Stimulated activated naive B cell treated with anti-CD40 and anti-IgM and Interleukin-4, amounts not matched to agents 10 μg/mL and 1 μg/mL and 100 μg/mL, for 72 hours (primary cell): Measurements from ENCODE around the gene DYNLT4.
"Not testable (repeated sequence)": the region's sequence is repeated elsewhere in the genome, so short reads cannot be mapped to it uniquely, and the experiment has no call there.

Source experiments
- ATAC-seq, 2 donors: fragments of 150-1000 bp; cut with Tn5 transposase; replicated peaks; 2 replicates each; pipeline ENCODE4 v1.10.0; 2021; ENCODE audit warnings: moderate library complexity in 1 of 2
- DNase-seq: peaks from one replicate; pipeline ENCODE4 v3.0.0; 2021
- H3K27ac Mint-ChIP-seq: one replicate; pipeline ENCODE4 v1.8.0; 2022; ENCODE audit warnings: mild to moderate bottlenecking, mixed read lengths
- H3K27me3 Mint-ChIP-seq, 2 donors: one replicate each; pipeline ENCODE4 v1.8.0; 2022; ENCODE audit warnings: mixed read lengths in 2 of 2
- H3K36me3 Mint-ChIP-seq, 2 donors: one replicate each; pipeline ENCODE4 v1.8.0; 2022; ENCODE audit warnings: mixed read lengths in 2 of 2, mild to moderate bottlenecking in 1 of 2
- H3K4me1 Mint-ChIP-seq, 2 donors: one replicate each; pipeline ENCODE4 v1.8.0; 2022; ENCODE audit warnings: mixed read lengths in 2 of 2, mild to moderate bottlenecking in 1 of 2
- H3K4me3 Mint-ChIP-seq, 2 donors: one replicate each; pipeline ENCODE4 v1.8.0; 2022; ENCODE audit warnings: mild to moderate bottlenecking in 2 of 2, mixed read lengths in 2 of 2, moderate library complexity in 1 of 2
- H3K9me3 Mint-ChIP-seq, 2 donors: one replicate each; pipeline ENCODE4 v1.8.0; 2022; ENCODE audit warnings: mixed read lengths in 2 of 2, mild to moderate bottlenecking in 1 of 2

The DYNLT4 gene

GRCh38 chr1:44822131-44822701 is 15.1 kb upstream of the DYNLT4 start:
- no peak for DNase-seq
- H3K4me3 Mint-ChIP-seq = no peak overlapping the region
- no peaks in the 10 kb centered on the region for H3K9me3 Mint-ChIP-seq
- H3K36me3 Mint-ChIP-seq = peaks cover 2 to 6% of the 10 kb centered on the region in 2 donors
- no peak overlapping the region for H3K27ac Mint-ChIP-seq
- peaks cover 0 to 6% of the 10 kb centered on the region in 2 donors for H3K27me3 Mint-ChIP-seq
- peaks cover 29 to 47% of the 10 kb centered on the region in 2 donors for H3K4me1 Mint-ChIP-seq
- no peak for ATAC-seq

GRCh38 chr1:44821240-44821715 is 14.1 kb upstream of the DYNLT4 start:
- H3K9me3 Mint-ChIP-seq = no peaks in the 10 kb centered on the region
- peak overlapping the region; percentile 69 for H3K27ac Mint-ChIP-seq
- H3K4me1 Mint-ChIP-seq = peaks cover 26 to 43% of the 10 kb centered on the region in 2 donors
- H3K27me3 Mint-ChIP-seq = peaks cover 0 to 4% of the 10 kb centered on the region in 2 donors
- peak overlapping the region in 1 of 2 donors; percentile 93 for H3K4me3 Mint-ChIP-seq
- H3K36me3 Mint-ChIP-seq = peaks cover 2 to 6% of the 10 kb centered on the region in 2 donors
- ATAC-seq (no peak), DNase-seq (no peak)

GRCh38 chr1:44820328-44821239 is 13.4 kb upstream of the DYNLT4 start:
- ATAC-seq = no peak
- Mint-ChIP-seq H3K27me3 (no peaks in the 10 kb centered on the region), H3K27ac (peak overlapping the region; percentile 100), H3K4me3 (peak overlapping the region; percentile 90 to 93), H3K36me3 (peaks cover 2 to 6% of the 10 kb centered on the region in 2 donors), H3K4me1 (peaks cover 23 to 40% of the 10 kb centered on the region in 2 donors), H3K9me3 (no peaks in the 10 kb centered on the region)
- DNase-seq = no peak

- ATAC-seq (peak; percentile 93), DNase-seq (peak; percentile 94)
- no peaks in the 10 kb centered on the region for H3K27me3 Mint-ChIP-seq
- H3K36me3 Mint-ChIP-seq = peaks cover 6 to 13% of the 10 kb centered on the region in 2 donors
- no peaks in the 10 kb centered on the region for H3K9me3 Mint-ChIP-seq
- H3K27ac Mint-ChIP-seq = peak overlapping the region; percentile 100
- H3K4me3 Mint-ChIP-seq = peak overlapping the region; percentile 90 to 93
- H3K4me1 Mint-ChIP-seq = peaks cover 29 to 48% of the 10 kb centered on the region in 2 donors
Observed at GRCh38 chr1:44819608-44820327, 12.6 kb upstream of the DYNLT4 start.

GRCh38 chr1:44819196-44819607 is 12.1 kb upstream of the DYNLT4 start:
- Mint-ChIP-seq H3K27ac (peak overlapping the region; percentile 100), H3K4me3 (peak overlapping the region; percentile 90 to 93), H3K36me3 (peaks cover 7 to 15% of the 10 kb centered on the region in 2 donors), H3K9me3 (no peaks in the 10 kb centered on the region), H3K27me3 (no peaks in the 10 kb centered on the region), H3K4me1 (peaks cover 30 to 52% of the 10 kb centered on the region in 2 donors)
- ATAC-seq (no peak), DNase-seq (no peak)

- no peak for DNase-seq
- Mint-ChIP-seq H3K9me3 (no peaks in the 10 kb centered on the region), H3K4me3 (peak overlapping the region; percentile 14 to 61), H3K36me3 (peaks cover 7 to 18% of the 10 kb centered on the region in 2 donors), H3K4me1 (peaks cover 30 to 65% of the 10 kb centered on the region in 2 donors), H3K27ac (peak overlapping the region; percentile 78), H3K27me3 (no peaks in the 10 kb centered on the region)
- ATAC-seq = no peak
Observed at GRCh38 chr1:44817771-44818495, 10.8 kb upstream of the DYNLT4 start.

- Mint-ChIP-seq H3K27me3 (no peaks in the 10 kb centered on the region), H3K9me3 (no peaks in the 10 kb centered on the region), H3K4me1 (peaks cover 34 to 71% of the 10 kb centered on the region in 2 donors), H3K4me3 (peak overlapping the region in 1 of 2 donors; percentile 34), H3K27ac (no peak overlapping the region), H3K36me3 (peaks cover 7 to 25% of the 10 kb centered on the region in 2 donors)
- DNase-seq = no peak
- no peak for ATAC-seq
Observed at GRCh38 chr1:44817307-44817706, 10.2 kb upstream of the DYNLT4 start.

- not testable (repeated sequence) for DNase-seq, H3K9me3 Mint-ChIP-seq, ATAC-seq, H3K4me3 Mint-ChIP-seq, H3K27me3 Mint-ChIP-seq, H3K27ac Mint-ChIP-seq
- Mint-ChIP-seq H3K36me3 (peaks cover 10 to 32% of the 10 kb centered on the region in 2 donors), H3K4me1 (peaks cover 42 to 77% of the 10 kb centered on the region in 2 donors)
Observed at GRCh38 chr1:44815926-44816325, 8.8 kb upstream of the DYNLT4 start.

- H3K36me3 Mint-ChIP-seq = peaks cover 8 to 31% of the 10 kb centered on the region in 2 donors
- DNase-seq (no peak), ATAC-seq (no peak)
- H3K27ac Mint-ChIP-seq = peak overlapping the region; percentile 99
- peaks cover 54 to 77% of the 10 kb centered on the region in 2 donors for H3K4me1 Mint-ChIP-seq
- H3K9me3 Mint-ChIP-seq = no peaks in the 10 kb centered on the region
- peak overlapping the region; percentile 90 to 96 for H3K4me3 Mint-ChIP-seq
- no peaks in the 10 kb centered on the region for H3K27me3 Mint-ChIP-seq
Observed at GRCh38 chr1:44812822-44813543, 5.8 kb upstream of the DYNLT4 start.

GRCh38 chr1:44811234-44811633 is 4.1 kb upstream of the DYNLT4 start:
- Mint-ChIP-seq H3K4me3 (peak overlapping the region; percentile 2 to 36), H3K4me1 (peaks cover 62 to 89% of the 10 kb centered on the region in 2 donors), H3K27me3 (no peaks in the 10 kb centered on the region), H3K9me3 (no peaks in the 10 kb centered on the region), H3K27ac (peak overlapping the region; percentile 99), H3K36me3 (peaks cover 12 to 40% of the 10 kb centered on the region in 2 donors)
- no peak for DNase-seq
- no peak for ATAC-seq

GRCh38 chr1:44810762-44811105 is 3.6 kb upstream of the DYNLT4 start:
- peak overlapping the region in 1 of 2 donors; percentile 67 for H3K4me3 Mint-ChIP-seq

GRCh38 chr1:44810101-44810761 is 3.1 kb upstream of the DYNLT4 start:
- Mint-ChIP-seq H3K4me3 (peak overlapping the region; percentile 67 to 68), H3K27me3 (no peaks in the 10 kb centered on the region), H3K9me3 (no peaks in the 10 kb centered on the region), H3K27ac (peak overlapping the region; percentile 99), H3K4me1 (peaks cover 64 to 92% of the 10 kb centered on the region in 2 donors), H3K36me3 (peaks cover 19 to 46% of the 10 kb centered on the region in 2 donors)
- DNase-seq = peak; percentile 80
- peak; percentile 38 to 39 for ATAC-seq

More at GRCh38 chr1:44810762-44811105, 3.6 kb upstream of the DYNLT4 start:
- not testable (repeated sequence) for DNase-seq, ATAC-seq, H3K9me3 Mint-ChIP-seq, H3K27me3 Mint-ChIP-seq
- Mint-ChIP-seq H3K27ac (peak overlapping the region; percentile 99), H3K36me3 (peaks cover 14 to 42% of the 10 kb centered on the region in 2 donors), H3K4me1 (peaks cover 62 to 91% of the 10 kb centered on the region in 2 donors)
